Ovary (tissue), 9 donors: ENCODE data around the gene CHCHD1. TPM values are rescaled to one million over a fixed set of nuclear protein-coding genes. Genes with fewer than 3 reads are reported as not detected.

Experiments
- DNase-seq, 5 donors: peaks; one replicate each; pipeline ENCODE4 v3.0.0-alpha.2; 2019 to 2020
- H3K27ac ChIP-seq, 2 donors: fragments of 200-600 bp; one replicate each; pipeline versions ENCODE4 v1.5.1 to v1.8.0; 2019 to 2022
- H3K27me3 ChIP-seq: fragments of 200-600 bp; one replicate; pipeline ENCODE4 v1.8.0; 2022
- H3K36me3 ChIP-seq: fragments of 200-600 bp; sonication (generic); one replicate; pipeline ENCODE4 v1.5.1; 2019
- H3K4me1 ChIP-seq: one replicate; pipeline ENCODE4 v1.8.1; 2013; ENCODE audit warnings: mild to moderate bottlenecking, moderate library complexity; ENCODE audit not compliant: insufficient read depth
- H3K4me3 ChIP-seq: fragments of 200-600 bp; sonication (generic); one replicate; pipeline ENCODE4 v1.5.1; 2017
- H3K9me3 ChIP-seq, 2 donors: fragments of 200-600 bp in 1 of 2; sonication (generic) in 1 of 2; one replicate each; pipeline versions ENCODE4 v1.5.1 to v1.8.1; 2013 to 2019; ENCODE audit warnings: mild to moderate bottlenecking in 1 of 2, moderate library complexity in 1 of 2
- CTCF ChIP-seq, 3 donors: fragments of 450-650 bp in 2 of 3; fragments of 200-600 bp in 1 of 3; IDR thresholded peaks; one replicate each; pipeline versions ENCODE4 v1.5.1 to v1.8.0; 2016 to 2022; ENCODE audit warnings: antibody characterized with exemption in 3 of 3, mild to moderate bottlenecking in 1 of 3
- EP300 ChIP-seq: sonication (generic); formaldehyde crosslinking; IDR thresholded peaks from one replicate; pipeline ENCODE4 v1.6.1; 2017; ENCODE audit warnings: antibody characterized with exemption
- POLR2A ChIP-seq: fragments of 450-650 bp; IDR thresholded peaks from one replicate; pipeline ENCODE4 v1.6.1; 2017; ENCODE audit warnings: antibody characterized with exemption, mild to moderate bottlenecking, moderate library complexity
- WGBS, 3 donors: extraction: QIAGEN DNeasy Blood & Tissue Kit in 1 of 3; methylation state at CpG; one replicate each; pipeline versions ENCODE4 v1.1.5 to v1.1.7; 2013 to 2017; 5-methylcytosine and 5-hydroxymethylcytosine counted together
- intact Hi-C, 4 donors: fragments of 100-400 bp; cut with DNase I; formaldehyde crosslinking; loops; one replicate each; pipeline versions ENCODE4 v1.11.0 to v1.15.1; 2022 to 2023
- polyA plus RNA-seq, 2 donors: library from polyadenylated mRNA; stranded (reverse); fragments of 200-250 nt in 1 of 2; fragments of 350-450 nt in 1 of 2; fragmentation: Illumina TruSeq in 1 of 2; extraction: RNeasy Lipid Tissue Mini Kit (QIAGEN cat#74804) in 1 of 2; gene quantifications; one replicate each; pipeline ENCODE4 v1.2.3, GENCODE V29; 2013 to 2014
- total RNA-seq, 7 donors: library from RNA; depleted of rRNA in 2 of 7; stranded (reverse); fragments of >200 nt in 2 of 7; fragmentation: NEBNext Ultra II Directional in 3 of 7; extraction: Animal tissue kit (Norgen Biotek cat#: 25700) in 3 of 7; gene quantifications; one replicate each; pipeline versions ENCODE4 v1.1.0 to v1.2.4, GENCODE V29; 2016 to 2023
- donor health status: DM: no; HTN: no; CAD: no; lungs with moderate emphysema.
- donor health status: DM: no; HTN: no; CAD: no.
- donor health status: Bipolar disorder and iron deficiency.
- donor health status: DM: yes; HTN: yes; CAD: no.
- donor health status: DM: no; HTN: no; CAD: no.
- donor health status: DM: yes; HTN: yes; CAD: no.

The CHCHD1 gene
- total and polyA plus RNA-seq, 9 donors, result 12.5 to 33.4 (median 18.0) TPM

GRCh38 chr10:73814896-73815718 is 33.3 kb downstream of the CHCHD1 start:
- 79 to 82% (median 82%) methylated on average over 22 of the region's 22 CpGs for WGBS, 3 donors
- H3K9me3 ChIP-seq, result no peaks in the 10 kb centered on the region
- intact Hi-C loops, result no loop called here
- H3K27ac ChIP-seq, result no peak overlapping the region
- no peak for DNase-seq
- TF ChIP-seq CTCF (IDR thresholded peaks at IDR 0.05), result no peak
- TF ChIP-seq EP300, result no peak
- no peak for TF ChIP-seq POLR2A
- no peak overlapping the region for H3K4me3 ChIP-seq
- no peaks in the 10 kb centered on the region for H3K4me1 ChIP-seq
- no peaks in the 10 kb centered on the region for H3K36me3 ChIP-seq
- H3K27me3 ChIP-seq, result no peaks in the 10 kb centered on the region

- TF ChIP-seq CTCF (IDR thresholded peaks at IDR 0.05), result no peak
- no peak for TF ChIP-seq EP300
- TF ChIP-seq POLR2A, result no peak
- Histone ChIP-seq H3K27me3 (no peaks in the 10 kb centered on the region), H3K36me3 (no peaks in the 10 kb centered on the region), H3K27ac (no peak overlapping the region), H3K4me3 (no peak overlapping the region), H3K4me1 (no peaks in the 10 kb centered on the region), H3K9me3 (no peaks in the 10 kb centered on the region)
- intact Hi-C loops, result no loop called here
- DNase-seq, result no peak
Observed at GRCh38 chr10:73815719-73816030, 33.8 kb downstream of the CHCHD1 start.

DNA sequence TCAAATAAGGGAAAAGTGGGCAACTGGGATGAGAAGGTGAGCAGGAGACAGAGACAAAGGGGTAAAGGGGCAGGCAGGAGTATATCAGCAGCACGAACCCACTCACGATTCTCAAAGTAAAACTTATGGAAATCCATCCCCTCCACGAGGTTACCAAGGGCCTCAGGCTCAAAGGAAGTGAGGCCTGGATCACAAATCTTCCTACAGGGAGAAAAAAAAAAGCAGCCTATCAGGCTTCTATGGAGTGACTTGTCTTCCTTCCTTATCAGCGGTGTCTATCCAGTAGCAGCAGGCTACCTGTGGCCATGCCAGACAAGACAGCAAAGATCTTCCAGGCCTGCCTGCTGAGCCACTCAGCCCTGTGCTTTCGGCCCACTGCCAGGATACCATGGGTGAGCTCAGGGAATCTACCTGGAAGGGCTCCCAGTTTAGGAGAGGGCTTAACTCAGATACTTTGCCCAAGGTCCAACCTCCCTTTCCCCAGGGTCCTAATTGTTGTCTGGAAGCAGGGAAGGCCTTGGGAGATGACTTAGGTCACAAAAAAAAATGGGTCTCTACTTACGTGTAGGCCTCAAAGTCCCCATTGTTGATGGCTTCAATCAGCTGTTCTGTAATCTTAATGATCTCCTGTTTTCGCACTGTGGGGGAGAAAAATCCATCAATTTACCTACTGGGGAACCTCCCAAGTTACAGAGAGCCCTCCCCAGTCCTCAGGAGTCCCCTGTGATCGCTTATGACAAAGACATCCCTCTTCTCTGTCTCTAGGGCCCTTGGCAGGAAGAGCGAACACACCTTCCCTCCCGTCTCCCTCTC is 35.3 kb downstream of the CHCHD1 start:
- no peaks in the 10 kb centered on the region for H3K27me3 ChIP-seq
- H3K4me3 ChIP-seq, result no peak overlapping the region
- no peaks in the 10 kb centered on the region for H3K4me1 ChIP-seq
- no peak overlapping the region for H3K27ac ChIP-seq
- H3K9me3 ChIP-seq, result no peaks in the 10 kb centered on the region
- intact Hi-C loops, result no loop called here
- WGBS, 3 donors, result 86 to 92% (median 87%) methylated on average over 10 of the region's 10 CpGs
- no peaks in the 10 kb centered on the region for H3K36me3 ChIP-seq
- no peak for DNase-seq
- TF ChIP-seq CTCF (IDR thresholded peaks at IDR 0.05) (no peak), POLR2A (no peak), EP300 (no peak)

DNA sequence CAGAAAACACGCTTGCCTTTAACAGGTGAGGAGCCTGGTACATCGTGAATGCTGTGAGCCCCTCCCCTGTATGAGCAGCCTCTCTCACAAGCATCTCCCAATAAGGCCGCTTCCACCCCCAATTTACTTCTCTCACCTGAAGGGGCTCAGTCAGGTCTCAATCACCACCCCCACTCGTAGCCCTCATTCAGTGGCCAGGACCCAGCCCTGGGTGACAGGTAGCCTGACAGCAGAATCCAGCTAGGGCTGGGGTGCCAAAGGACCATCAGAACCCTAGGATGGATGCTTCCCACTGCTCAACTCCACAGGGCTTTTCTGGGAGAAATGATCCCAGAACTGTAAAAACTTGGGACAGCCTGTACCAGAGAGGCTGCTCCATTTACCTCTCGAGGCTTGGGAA is 36.0 kb downstream of the CHCHD1 start:
- Histone ChIP-seq H3K9me3 (no peaks in the 10 kb centered on the region), H3K4me3 (no peak overlapping the region), H3K36me3 (no peaks in the 10 kb centered on the region), H3K27ac (no peak overlapping the region), H3K27me3 (no peaks in the 10 kb centered on the region), H3K4me1 (no peaks in the 10 kb centered on the region)
- intact Hi-C loops, result loop anchor here in 1 of 4 donors (2.0 kb wide), 1 partner anchor 27 kb away; no protein-coding TSS in a partner anchor
- no peak for DNase-seq
- TF ChIP-seq POLR2A (no peak), CTCF (IDR thresholded peaks at IDR 0.05) (no peak), EP300 (no peak)
- WGBS, 3 donors, result 86 to 93% (median 87%) methylated on average over 5 of the region's 5 CpGs
